Lung (tissue), 12 donors: ENCODE results near the gene GAREM2. TPM values are rescaled to one million over a fixed set of nuclear protein-coding genes. Genes with fewer than 3 reads are reported as not detected.

Experiments used
- ATAC-seq: fragments of 200-7000 bp; cut with Tn5 transposase; one replicate; pipeline ENCODE4 v1.9.1; 2020; ENCODE audit warnings: moderate number of reproducible peaks; ENCODE audit not compliant: insufficient read depth, low FRiP score
- DNase-seq, 3 donors: peaks; one replicate each; pipeline ENCODE4 v3.0.0-alpha.2; 2013 to 2017
- H3K27ac ChIP-seq, 2 donors: one replicate each; pipeline ENCODE4 v1.5.1; 2013; ENCODE audit warnings: mild to moderate bottlenecking in 2 of 2, moderate library complexity in 2 of 2, control low read depth in 1 of 2, inconsistent platforms in 1 of 2, low read depth in 1 of 2, low read length in 1 of 2
- H3K27me3 ChIP-seq, 3 donors: one replicate each; pipeline ENCODE4 v1.5.1; 2013; ENCODE audit warnings: low read length in 2 of 3; ENCODE audit not compliant: control insufficient read depth in 3 of 3, insufficient read depth in 3 of 3
- H3K36me3 ChIP-seq, 4 donors: one replicate each; pipeline ENCODE4 v1.5.1; 2013; ENCODE audit warnings: low read length in 4 of 4, mild to moderate bottlenecking in 1 of 4, moderate library complexity in 1 of 4; ENCODE audit not compliant: control insufficient read depth in 4 of 4, insufficient read depth in 4 of 4
- H3K4me1 ChIP-seq, 5 donors: one replicate each; pipeline ENCODE4 v1.5.1; 2013; ENCODE audit warnings: low read length in 5 of 5, mild to moderate bottlenecking in 2 of 5, moderate library complexity in 1 of 5; ENCODE audit not compliant: control insufficient read depth in 5 of 5, insufficient read depth in 5 of 5
- H3K4me3 ChIP-seq: one replicate; pipeline ENCODE4 v1.5.1; 2013; ENCODE audit warnings: mild to moderate bottlenecking, control low read depth, moderate library complexity
- H3K9ac ChIP-seq, 2 donors: one replicate each; pipeline ENCODE4 v1.5.1; 2013; ENCODE audit warnings: low read length in 2 of 2, control low read depth in 1 of 2; ENCODE audit not compliant: insufficient read depth in 1 of 2
- H3K9me3 ChIP-seq, 4 donors: one replicate each; pipeline ENCODE4 v1.5.1; 2013; ENCODE audit warnings: low read length in 3 of 4, mild to moderate bottlenecking in 1 of 4, moderate library complexity in 1 of 4; ENCODE audit not compliant: control insufficient read depth in 4 of 4, insufficient read depth in 3 of 4
- WGBS, 2 donors: extraction: QIAGEN DNeasy Blood & Tissue Kit; methylation state at CpG; one replicate each; pipeline ENCODE4 v1.1.7; 2013; 5-methylcytosine and 5-hydroxymethylcytosine counted together
- polyA plus RNA-seq, 2 donors: library from polyadenylated mRNA; stranded (reverse); fragments of 200-250 nt; gene quantifications; one replicate each; pipeline ENCODE4 v1.2.1, GENCODE V29; 2013
- total RNA-seq, 2 donors: library from RNA; depleted of rRNA in 1 of 2; stranded (reverse); fragments of >200 nt in 1 of 2; gene quantifications; one replicate each; pipeline ENCODE4 v1.2.1, GENCODE V29; 2014 to 2021
- TF ChIP-seq, protein P1 (sequence below): IDR thresholded peaks from 2 replicates; pipeline ENCODE4 v1.5.1; 2012; ENCODE audit warnings: mild to moderate bottlenecking; ENCODE audit errors: control extremely low read depth, extremely low read depth
- donor health status: control.
- donor health status: control.
- donor health status: Bipolar disorder and iron deficiency.
- donor health status: healthy.
- donor health status: DM: yes; HTN: yes; CAD: no.

GAREM2 gene
- total and polyA plus RNA-seq, 4 donors = 0.37 to 2.8 (median 1.3) TPM

DNA sequence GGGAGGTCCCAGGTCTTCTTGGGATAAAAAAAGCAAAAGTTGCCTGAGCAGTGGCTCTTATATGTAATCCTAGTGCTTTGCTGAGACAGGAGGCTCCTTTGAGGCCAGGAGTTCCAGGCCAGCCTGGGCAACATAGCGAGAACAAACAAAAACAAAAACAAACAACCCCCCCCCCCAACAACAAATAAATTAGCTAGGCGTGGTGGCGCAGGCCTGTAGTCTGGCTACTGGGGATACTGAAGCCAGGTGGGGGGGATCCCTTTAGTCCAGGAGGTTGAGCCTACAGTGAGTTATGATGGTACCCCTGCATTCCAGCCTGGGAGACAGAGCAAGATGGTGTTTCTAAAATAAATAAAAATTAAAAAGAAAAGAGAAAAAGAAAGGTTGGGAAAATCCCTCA lies 5.4 kb downstream of the GAREM2 start:
- ATAC-seq = no peak
- 96 to 97% methylated on average over 3 of the region's 3 CpGs for WGBS, 2 donors
- Histone ChIP-seq H3K9me3 (no peaks in the 10 kb centered on the region), H3K4me1 (peaks cover 0 to 33% (median 6%) of the 10 kb centered on the region in 5 donors), H3K36me3 (no peaks in the 10 kb centered on the region), H3K27me3 (peaks cover 0 to 6% (median 5%) of the 10 kb centered on the region in 3 donors), H3K27ac (no peak overlapping the region), H3K9ac (no peak overlapping the region), H3K4me3 (no peak overlapping the region)
- no peak for DNase-seq
- TF ChIP-seq, protein P1, sequence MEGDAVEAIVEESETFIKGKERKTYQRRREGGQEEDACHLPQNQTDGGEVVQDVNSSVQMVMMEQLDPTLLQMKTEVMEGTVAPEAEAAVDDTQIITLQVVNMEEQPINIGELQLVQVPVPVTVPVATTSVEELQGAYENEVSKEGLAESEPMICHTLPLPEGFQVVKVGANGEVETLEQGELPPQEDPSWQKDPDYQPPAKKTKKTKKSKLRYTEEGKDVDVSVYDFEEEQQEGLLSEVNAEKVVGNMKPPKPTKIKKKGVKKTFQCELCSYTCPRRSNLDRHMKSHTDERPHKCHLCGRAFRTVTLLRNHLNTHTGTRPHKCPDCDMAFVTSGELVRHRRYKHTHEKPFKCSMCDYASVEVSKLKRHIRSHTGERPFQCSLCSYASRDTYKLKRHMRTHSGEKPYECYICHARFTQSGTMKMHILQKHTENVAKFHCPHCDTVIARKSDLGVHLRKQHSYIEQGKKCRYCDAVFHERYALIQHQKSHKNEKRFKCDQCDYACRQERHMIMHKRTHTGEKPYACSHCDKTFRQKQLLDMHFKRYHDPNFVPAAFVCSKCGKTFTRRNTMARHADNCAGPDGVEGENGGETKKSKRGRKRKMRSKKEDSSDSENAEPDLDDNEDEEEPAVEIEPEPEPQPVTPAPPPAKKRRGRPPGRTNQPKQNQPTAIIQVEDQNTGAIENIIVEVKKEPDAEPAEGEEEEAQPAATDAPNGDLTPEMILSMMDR = no peak

DNA sequence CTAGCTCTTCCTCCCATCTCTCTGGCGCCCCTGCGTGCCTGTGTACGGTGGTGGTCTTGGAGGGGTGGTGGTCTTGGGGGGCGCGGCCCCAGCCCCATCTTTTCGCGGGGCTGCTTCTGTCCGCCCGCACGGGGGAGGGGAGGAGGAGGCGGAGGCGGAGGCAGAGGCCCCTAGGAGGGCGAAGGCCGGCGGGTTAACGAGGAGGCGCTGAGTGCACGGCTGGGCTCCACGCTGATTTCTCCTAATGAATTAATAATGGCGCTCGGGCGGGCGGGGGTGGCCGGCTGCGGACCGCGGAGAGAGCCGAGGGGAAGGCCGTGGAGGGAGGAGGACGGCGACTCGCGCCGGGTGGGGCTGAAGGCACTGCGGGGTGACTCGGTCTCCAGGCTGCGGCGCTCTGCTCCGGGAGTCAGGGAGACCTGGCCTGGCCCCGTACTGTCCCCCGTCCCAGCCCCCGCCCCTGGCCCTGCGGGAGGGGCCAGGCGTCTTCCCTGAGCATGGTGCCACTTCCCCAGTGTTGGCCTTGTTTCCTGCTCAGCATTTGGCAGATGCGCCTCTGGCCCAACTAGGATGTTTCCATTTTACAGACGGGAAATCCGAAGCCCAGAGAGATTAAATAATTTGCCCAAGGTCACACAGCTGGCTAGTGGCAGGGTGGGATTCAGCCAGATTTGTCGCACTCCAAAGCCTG lies 6.0 kb downstream of the GAREM2 start:
- no peaks in the 10 kb centered on the region for H3K9me3 ChIP-seq
- no peaks in the 10 kb centered on the region for H3K36me3 ChIP-seq
- H3K4me3 ChIP-seq = peak overlapping the region; percentile 14
- peak; percentile 37 for ATAC-seq
- H3K9ac ChIP-seq = peak overlapping the region in 1 of 2 donors; percentile 23
- H3K27me3 ChIP-seq = peaks cover 0 to 7% (median 6%) of the 10 kb centered on the region in 3 donors
- peaks cover 0 to 33% (median 6%) of the 10 kb centered on the region in 5 donors for H3K4me1 ChIP-seq
- TF ChIP-seq, protein P1 = no peak
- peak; percentile 65 to 70 (median 65) for DNase-seq
- WGBS, 2 donors = 3 to 13% methylated on average over 34 to 48 of the region's 48 CpGs
- no peak overlapping the region for H3K27ac ChIP-seq

DNA sequence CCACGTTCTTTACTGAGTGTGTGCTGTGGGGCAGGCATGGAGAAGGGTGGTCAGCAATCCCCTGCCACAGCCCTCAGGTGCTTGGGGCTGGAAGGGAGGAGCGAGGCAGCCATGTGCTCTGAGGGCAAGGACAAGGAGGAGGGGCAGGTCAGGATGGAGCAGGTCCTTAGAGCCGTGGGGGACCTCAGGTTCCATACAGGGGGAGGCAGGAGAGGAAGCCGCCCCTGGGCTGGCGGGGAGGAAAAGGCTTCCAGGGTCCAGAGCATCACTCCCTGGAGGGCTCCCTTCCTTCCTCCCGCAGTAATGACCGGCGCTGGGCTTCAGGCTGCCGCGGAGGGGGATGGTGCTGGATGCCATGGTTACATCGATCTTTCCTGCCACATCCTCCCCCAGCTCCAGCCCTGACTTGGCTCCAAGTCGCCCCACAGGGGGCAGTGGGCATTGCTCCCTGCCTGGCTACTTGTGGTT lies 6.6 kb downstream of the GAREM2 start:
- ATAC-seq = no peak
- H3K9me3 ChIP-seq = no peaks in the 10 kb centered on the region
- WGBS, 2 donors = 12 to 28% methylated on average over 10 to 12 of the region's 12 CpGs
- no peak overlapping the region for H3K4me3 ChIP-seq
- peak in 1 of 3 donors; percentile 35 for DNase-seq
- H3K4me1 ChIP-seq = peaks cover 0 to 31% (median 6%) of the 10 kb centered on the region in 5 donors
- peak overlapping the region in 1 of 2 donors; percentile 23 for H3K9ac ChIP-seq
- H3K27ac ChIP-seq = no peak overlapping the region
- TF ChIP-seq, protein P1 = no peak
- peaks cover 0 to 5% (median 4%) of the 10 kb centered on the region in 3 donors for H3K27me3 ChIP-seq
- no peaks in the 10 kb centered on the region for H3K36me3 ChIP-seq
